22Rv1 (cell line): ENCODE measurements around the gene MSANTD4.
"Not testable (repeated sequence)": the region's sequence is repeated elsewhere in the genome, so short reads cannot be mapped to it uniquely, and the experiment has no call there.

Experiments used
- CTCF ChIP-seq: fragments of 450-650 bp; IDR thresholded peaks from 2 replicates; pipeline ENCODE4 v1.5.1; 2017; ENCODE audit warnings: mild to moderate bottlenecking
- ZFX ChIP-seq: fragments of 450-650 bp; IDR thresholded peaks from 2 replicates; pipeline ENCODE4 v1.6.1; 2017; ENCODE audit warnings: antibody characterized with exemption, borderline replicate concordance

DNA sequence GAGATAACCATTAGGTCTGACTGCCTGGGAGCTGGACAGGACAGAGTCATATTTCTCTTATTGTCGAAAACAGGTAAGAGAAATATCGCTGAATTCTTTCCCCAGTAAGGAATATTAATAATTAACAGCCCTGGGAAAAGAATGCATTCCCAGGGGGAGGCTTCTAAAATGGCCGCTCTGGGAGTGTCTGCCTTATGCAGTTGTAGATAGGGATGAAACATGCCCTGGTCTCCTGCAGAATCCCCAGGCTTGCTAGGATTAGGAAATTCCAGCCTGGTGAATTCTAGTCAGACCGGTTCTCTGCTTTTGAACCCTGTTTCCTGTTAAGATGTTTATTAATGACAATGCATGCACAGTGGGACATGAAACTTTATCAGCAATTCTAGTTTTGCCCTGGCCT, 18.9 kb downstream of the MSANTD4 start:
- TF ChIP-seq CTCF, ZFX: not testable (repeated sequence)
